ENCODE measurements around the gene IL3. TPM values are rescaled to one million over a fixed set of nuclear protein-coding genes. Genes with fewer than 3 reads are reported as not detected.
A peak's percentile ranks its signal among the peaks of the same experiment; 100 is the strongest.

The IL3 gene
- total and polyA plus RNA-seq, 9 of the 15 experiments (the other 6 are each of a cell fraction or from before 2014, with no cell fraction given), result not detected

- TF ChIP-seq ZNF780A (CRISPR knock-in tag; IDR thresholded peaks at IDR 0.05) (no peak), TEAD1 (CRISPR knock-in tag; IDR thresholded peaks at IDR 0.05) (peak in 1 of 2 experiments; percentile 58; a peak in 2 of 4 replicates), ZBTB33 (CRISPR knock-in tag; IDR thresholded peaks at IDR 0.05) (no peak), ZNF143 (CRISPR knock-in tag; IDR thresholded peaks at IDR 0.05) (no peak), ZNF384 (IDR thresholded peaks at IDR 0.05; ENCODE audit: low read depth, low read length) (0 out of 2 replicates have a peak, but pooled peaks have one; percentile 30), SMARCE1 (IDR thresholded peaks at IDR 0.05) (no peak), HCFC1 (IDR thresholded peaks at IDR 0.05; ENCODE audit: low read depth, low read length) (peak; percentile 7; the same call in 1 of the 2 replicates), DEAF1 (CRISPR knock-in tag; IDR thresholded peaks at IDR 0.05) (peak; percentile 68), MAZ (CRISPR knock-in tag; conservative IDR thresholded peaks at IDR 0.05 in 1 of 2, IDR thresholded peaks at IDR 0.05 in 1 of 2) (0 out of 4 replicates have a peak, but pooled peaks of 1 of the 2 experiments have one; percentile 40), TFAM (CRISPR knock-in tag; conservative IDR thresholded peaks at IDR 0.05) (no peak), ZBTB7A (IDR thresholded peaks at IDR 0.05; ENCODE audit: borderline replicate concordance, control insufficient read depth, low read depth, low read length) (0 out of 2 replicates have a peak, but pooled peaks have one; percentile 15), RFX5 (IDR thresholded peaks at IDR 0.05; ENCODE audit: low read depth, low read length) (no peak), ZNF239 (CRISPR knock-in tag; IDR thresholded peaks at IDR 0.05) (no peak), FOXP1 (CRISPR knock-in tag; IDR thresholded peaks at IDR 0.05) (0 out of 2 replicates have a peak, but pooled peaks have one; percentile 48), CHAMP1 (IDR thresholded peaks at IDR 0.05) (no peak), CEBPG (CRISPR knock-in tag; IDR thresholded peaks at IDR 0.05) (peak; percentile 77), CEBPG (tag; conservative IDR thresholded peaks at IDR 0.05 in 1 of 2, IDR thresholded peaks at IDR 0.05 in 1 of 2) (peak in 1 of 2 experiments; percentile 28; a peak in 1 of 4 replicates), TBP (optimal IDR thresholded peaks at IDR 0.05; ENCODE audit: low read depth, low read length) (peak; percentile 30), SP1 (CRISPR knock-in tag; IDR thresholded peaks at IDR 0.05) (no peak), ZKSCAN3 (CRISPR knock-in tag; IDR thresholded peaks at IDR 0.05) (no peak)
- TF ChIP-seq, protein P1, sequence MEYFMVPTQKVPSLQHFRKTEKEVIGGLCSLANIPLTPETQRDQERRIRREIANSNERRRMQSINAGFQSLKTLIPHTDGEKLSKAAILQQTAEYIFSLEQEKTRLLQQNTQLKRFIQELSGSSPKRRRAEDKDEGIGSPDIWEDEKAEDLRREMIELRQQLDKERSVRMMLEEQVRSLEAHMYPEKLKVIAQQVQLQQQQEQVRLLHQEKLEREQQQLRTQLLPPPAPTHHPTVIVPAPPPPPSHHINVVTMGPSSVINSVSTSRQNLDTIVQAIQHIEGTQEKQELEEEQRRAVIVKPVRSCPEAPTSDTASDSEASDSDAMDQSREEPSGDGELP (CRISPR knock-in tag; IDR thresholded peaks at IDR 0.05; ENCODE audit: borderline replicate concordance), result peak; percentile 96
Observed at GRCh38 chr5:132063090-132063911, 2.8 kb downstream of the IL3 start (continued).

All from K562 (cell line).